MCF 10A (cell line): ENCODE measurements around the gene CYREN. TPM values are rescaled to one million over a fixed set of nuclear protein-coding genes. Genes with fewer than 3 reads are reported as not detected.

Experiments
- BruUV-seq: library from RNA; stranded (reverse); fragments of 400-500 nt; replicated peaks from 2 replicates; lab custom pipeline; 2021; lab: Mats Ljungman, UMichigan
- CTCF ChIA-PET: fragments of 300-600 bp; sonication (Branson Sonifier 250); formaldehyde crosslinking; extraction: SDS; loops from one replicate; lab custom pipeline; 2021; ENCODE audit warnings: antibody characterized with exemption, inconsistent platforms; lab: Yijun Ruan, JAX
- POLR2A ChIA-PET: fragments of 300-600, 350-650 bp; sonication (Branson Sonifier 250); formaldehyde crosslinking; extraction: SDS; loops from one replicate; lab custom pipeline; 2020; ENCODE audit warnings: antibody characterized with exemption, inconsistent platforms; lab: Yijun Ruan, JAX
- DNase-seq: peaks from one replicate; pipeline ENCODE4 v3.0.0-alpha.2; 2018; ENCODE audit not compliant: unreplicated experiment
- H3K27ac Mint-ChIP-seq: one replicate; pipeline ENCODE4 v1.8.0; 2022; ENCODE audit warnings: mild to moderate bottlenecking, low read depth, mixed read lengths; ENCODE audit not compliant: unreplicated experiment
- H3K27me3 Mint-ChIP-seq: one replicate; pipeline ENCODE4 v1.8.0; 2022; ENCODE audit warnings: mixed read lengths; ENCODE audit not compliant: insufficient read depth, unreplicated experiment
- H3K36me3 Mint-ChIP-seq: one replicate; pipeline ENCODE4 v1.8.0; 2022; ENCODE audit warnings: mild to moderate bottlenecking, moderate library complexity, mixed read lengths; ENCODE audit not compliant: insufficient read depth, unreplicated experiment
- H3K4me1 Mint-ChIP-seq: one replicate; pipeline ENCODE4 v1.8.0; 2022; ENCODE audit warnings: mixed read lengths; ENCODE audit not compliant: insufficient read depth, unreplicated experiment
- H3K4me3 Mint-ChIP-seq: one replicate; pipeline ENCODE4 v1.8.0; 2022; ENCODE audit warnings: mild to moderate bottlenecking, moderate library complexity, mixed read lengths; ENCODE audit not compliant: unreplicated experiment
- H3K9me3 Mint-ChIP-seq: one replicate; pipeline ENCODE4 v1.8.0; 2022; ENCODE audit warnings: mixed read lengths; ENCODE audit not compliant: unreplicated experiment
- CTCF ChIP-seq: fragments of 200-600 bp; IDR thresholded peaks from one replicate; pipeline ENCODE4 v1.8.0; 2022; ENCODE audit warnings: antibody characterized with exemption, mild to moderate bottlenecking; ENCODE audit not compliant: unreplicated experiment
- intact Hi-C: fragments of 100-400 bp; cut with micrococcal nuclease; formaldehyde crosslinking; loops from 2 replicates; pipeline ENCODE4 v1.14.1; 2022
- total RNA-seq: library from RNA; stranded (reverse); gene quantifications from 2 replicates; pipeline ENCODE4 v1.2.3, GENCODE V29; 2022

Gene CYREN
- total RNA-seq, 1 experiment from 2014 or later: 66.0 TPM

- ChIA-PET CTCF (interaction anchor here (0.7 to 1.6 kb wide), 4 partner anchors 10 to 162 kb away, joined by 3 to 5 read pairs (median 3); partner anchors contain the start of gene AGBL3), POLR2A (interaction anchor here (0.7 to 4.7 kb wide), 7 partner anchors 10 to 162 kb away, joined by 3 to 32 read pairs (median 4); partner anchors contain the start of genes AGBL3 and CYREN)
- peak; percentile 33 for DNase-seq
- no TSS peak for BruUV-seq
- peaks cover 7% of the 10 kb centered on the region for H3K4me1 Mint-ChIP-seq
- H3K9me3 Mint-ChIP-seq: no peaks in the 10 kb centered on the region
- H3K36me3 Mint-ChIP-seq: peaks cover 2% of the 10 kb centered on the region
- intact Hi-C loops: loop anchor here (2.0 kb wide), 1 partner anchor 71 kb away; no protein-coding TSS in a partner anchor
- peak within 1 kb of the TSS; percentile 39 for H3K4me3 Mint-ChIP-seq
- no peaks in the 10 kb centered on the region for H3K27me3 Mint-ChIP-seq
- no peak for TF ChIP-seq CTCF
- peak within 1 kb of the TSS; percentile 46 for H3K27ac Mint-ChIP-seq
These were observed 22.4 kb downstream of the CYREN start, which contains the start of gene TMEM140 for GRCh38 chr7:135147899-135148721. Gene TMEM140, plus strand, starts transcription at chr7:135148072. Its CDS starts 16,370 bp downstream, at chr7:135164442.

GRCh38 chr7:135147341-135147898 is 23.1 kb downstream of the CYREN start:
- no peak for TF ChIP-seq CTCF
- Mint-ChIP-seq H3K27ac (peak overlapping the region; percentile 46), H3K4me1 (peaks cover 7% of the 10 kb centered on the region), H3K9me3 (no peaks in the 10 kb centered on the region), H3K4me3 (peak overlapping the region; percentile 39), H3K27me3 (no peaks in the 10 kb centered on the region), H3K36me3 (no peaks in the 10 kb centered on the region)
- CTCF ChIA-PET: interaction anchor here (0.7 to 1.1 kb wide), 3 partner anchors 10 to 161 kb away, joined by 3 read pairs; partner anchors contain the start of gene AGBL3
- intact Hi-C loops: loop anchor here (2.0 kb wide), 1 partner anchor 71 kb away; no protein-coding TSS in a partner anchor
- BruUV-seq: no TSS peak
- no peak for DNase-seq
- POLR2A ChIA-PET: interaction anchor here (0.7 to 4.7 kb wide), 7 partner anchors 10 to 161 kb away, joined by 3 to 32 read pairs (median 4); partner anchors contain the start of genes AGBL3 and CYREN

GRCh38 chr7:135143885-135144668 is 26.4 kb downstream of the CYREN start:
- POLR2A ChIA-PET: interaction anchor here (0.6 to 1.0 kb wide), 2 partner anchors 13 to 25 kb away, joined by 3 read pairs; no protein-coding TSS in a partner anchor
- Mint-ChIP-seq H3K27ac (no peak overlapping the region), H3K27me3 (no peaks in the 10 kb centered on the region), H3K4me1 (peaks cover 7% of the 10 kb centered on the region), H3K4me3 (no peak overlapping the region), H3K9me3 (no peaks in the 10 kb centered on the region), H3K36me3 (no peaks in the 10 kb centered on the region)
- DNase-seq: no peak
- CTCF ChIA-PET: interaction anchor here (1.3 kb wide), 1 partner anchor 31 kb away, joined by 3 read pairs; no protein-coding TSS in a partner anchor
- intact Hi-C loops: no loop called here
- no TSS peak for BruUV-seq
- TF ChIP-seq CTCF: no peak
